Pancreas (tissue), 10 donors: Measurements from ENCODE around the gene JUN. TPM values are rescaled to one million over a fixed set of nuclear protein-coding genes. Genes with fewer than 3 reads are reported as not detected.

Experiments used
- ATAC-seq, 4 donors: fragments of 200-7000 bp; cut with Tn5 transposase; one replicate each; pipeline versions ENCODE4 v1.8.0 to v1.9.1; 2020; ENCODE audit warnings: mild to moderate bottlenecking in 4 of 4, moderate library complexity in 4 of 4
- DNase-seq, 6 donors: peaks; one replicate each; pipeline ENCODE4 v3.0.0-alpha.2; 2020
- FAIRE-seq: peaks from 2 replicates; lab custom pipeline; 2012; peaks lifted over from hg19 to GRCh38; lab: Jason Lieb, UNC
- H3K27ac ChIP-seq, 4 donors: fragments of 200-600 bp; sonication (generic); 1 replicate in 3 of 4; 2 replicates in 1 of 4; pipeline versions ENCODE4 v1.5.0 to v1.8.0; 2020
- H3K27me3 ChIP-seq, 4 donors: fragments of 200-600 bp; one replicate each; pipeline ENCODE4 v1.8.0; 2021
- H3K36me3 ChIP-seq, 3 donors: fragments of 200-600 bp; sonication (generic) in 1 of 3; one replicate each; pipeline versions ENCODE4 v1.5.0 to v1.8.0; 2020 to 2021
- H3K4me1 ChIP-seq, 3 donors: fragments of 200-600 bp; one replicate each; pipeline ENCODE4 v1.8.0; 2021
- H3K4me3 ChIP-seq, 4 donors: fragments of 200-600 bp; sonication (generic) in 2 of 4; one replicate each; pipeline versions ENCODE4 v1.5.0 to v1.8.0; 2020 to 2021
- H3K9me3 ChIP-seq, 4 donors: fragments of 200-600 bp; one replicate each; pipeline ENCODE4 v1.8.0; 2021
- WGBS, 2 donors: extraction: QIAGEN DNeasy Blood & Tissue Kit; methylation state at CpG; one replicate each; pipeline ENCODE4 v1.1.7; 2013; 5-methylcytosine and 5-hydroxymethylcytosine counted together
- intact Hi-C, 3 donors: fragments of 100-400 bp; cut with DNase I; formaldehyde crosslinking; loops; one replicate each; pipeline versions ENCODE4 v1.11.1 to v1.14.2; 2022
- polyA plus RNA-seq, 2 donors: library from polyadenylated mRNA; stranded (reverse); fragments of 200-250 nt; gene quantifications; one replicate each; pipeline ENCODE4 v1.2.3, GENCODE V29; 2013
- total RNA-seq, 6 donors: library from RNA; stranded (reverse); fragmentation: NEBNext Ultra II Directional in 4 of 6; extraction: Animal tissue kit (Norgen Biotek cat#: 25700) in 4 of 6; gene quantifications; one replicate each; pipeline versions ENCODE4 v1.2.1 to v1.2.4, GENCODE V29; 2021 to 2023
- TF ChIP-seq, protein P1 (sequence below), 4 donors: fragments of 200-600 bp; sonication (generic) in 3 of 4; IDR thresholded peaks; one replicate each; pipeline versions ENCODE4 v1.5.0 to v1.8.0; 2021; ENCODE audit warnings: antibody characterized with exemption in 4 of 4
- donor health status: healthy with polysubstance abuse.
- donor health status: DM: no; HTN: no; CAD: no; lungs with moderate emphysema.
- donor health status: DM: no; HTN: no; CAD: no.
- donor health status: control.
- donor health status: control.
- donor health status: Bipolar disorder and iron deficiency.
- donor health status: DM: yes; HTN: yes; CAD: no.
- donor health status: DM: no; HTN: no; CAD: no.
- donor health status: DM: no; HTN: no; CAD: no.
- donor health status: DM: yes; HTN: yes; CAD: no.

Gene JUN
- total and polyA plus RNA-seq, 8 donors: 45.0 to 134 (median 86.2) TPM

DNA sequence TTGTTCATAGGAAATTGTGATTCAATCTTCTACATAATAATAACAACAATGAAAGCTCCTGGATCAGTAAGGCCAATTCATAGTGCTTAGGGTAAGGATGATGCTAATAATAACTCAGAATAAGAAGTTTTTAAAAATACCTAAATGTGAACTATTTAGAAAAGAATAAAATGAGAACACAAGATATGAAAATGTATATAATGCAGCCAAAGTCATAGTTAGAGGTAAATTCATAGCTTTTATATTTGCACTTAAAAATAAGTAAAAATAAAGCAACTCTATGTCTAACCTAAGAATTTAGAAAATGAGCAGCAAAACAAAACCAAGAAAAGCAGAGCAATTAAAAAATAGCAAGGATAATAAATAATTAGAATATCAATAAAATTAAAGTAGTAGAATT lies 43.5 kb upstream of the JUN start:
- no peak for ATAC-seq
- intact Hi-C loops: no loop called here
- no peak for DNase-seq
- TF ChIP-seq, protein P1, sequence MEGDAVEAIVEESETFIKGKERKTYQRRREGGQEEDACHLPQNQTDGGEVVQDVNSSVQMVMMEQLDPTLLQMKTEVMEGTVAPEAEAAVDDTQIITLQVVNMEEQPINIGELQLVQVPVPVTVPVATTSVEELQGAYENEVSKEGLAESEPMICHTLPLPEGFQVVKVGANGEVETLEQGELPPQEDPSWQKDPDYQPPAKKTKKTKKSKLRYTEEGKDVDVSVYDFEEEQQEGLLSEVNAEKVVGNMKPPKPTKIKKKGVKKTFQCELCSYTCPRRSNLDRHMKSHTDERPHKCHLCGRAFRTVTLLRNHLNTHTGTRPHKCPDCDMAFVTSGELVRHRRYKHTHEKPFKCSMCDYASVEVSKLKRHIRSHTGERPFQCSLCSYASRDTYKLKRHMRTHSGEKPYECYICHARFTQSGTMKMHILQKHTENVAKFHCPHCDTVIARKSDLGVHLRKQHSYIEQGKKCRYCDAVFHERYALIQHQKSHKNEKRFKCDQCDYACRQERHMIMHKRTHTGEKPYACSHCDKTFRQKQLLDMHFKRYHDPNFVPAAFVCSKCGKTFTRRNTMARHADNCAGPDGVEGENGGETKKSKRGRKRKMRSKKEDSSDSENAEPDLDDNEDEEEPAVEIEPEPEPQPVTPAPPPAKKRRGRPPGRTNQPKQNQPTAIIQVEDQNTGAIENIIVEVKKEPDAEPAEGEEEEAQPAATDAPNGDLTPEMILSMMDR (IDR thresholded peaks at IDR 0.05): no peak
- no peaks in the 10 kb centered on the region for H3K27me3 ChIP-seq
- H3K4me3 ChIP-seq: no peak overlapping the region
- no peak overlapping the region for H3K27ac ChIP-seq
- no peak for FAIRE-seq
- peaks cover 0 to 7% (median 3%) of the 10 kb centered on the region in 3 donors for H3K4me1 ChIP-seq
- H3K9me3 ChIP-seq: peaks cover 0 to 2% (median 0%) of the 10 kb centered on the region in 4 donors
- no peaks in the 10 kb centered on the region for H3K36me3 ChIP-seq

DNA sequence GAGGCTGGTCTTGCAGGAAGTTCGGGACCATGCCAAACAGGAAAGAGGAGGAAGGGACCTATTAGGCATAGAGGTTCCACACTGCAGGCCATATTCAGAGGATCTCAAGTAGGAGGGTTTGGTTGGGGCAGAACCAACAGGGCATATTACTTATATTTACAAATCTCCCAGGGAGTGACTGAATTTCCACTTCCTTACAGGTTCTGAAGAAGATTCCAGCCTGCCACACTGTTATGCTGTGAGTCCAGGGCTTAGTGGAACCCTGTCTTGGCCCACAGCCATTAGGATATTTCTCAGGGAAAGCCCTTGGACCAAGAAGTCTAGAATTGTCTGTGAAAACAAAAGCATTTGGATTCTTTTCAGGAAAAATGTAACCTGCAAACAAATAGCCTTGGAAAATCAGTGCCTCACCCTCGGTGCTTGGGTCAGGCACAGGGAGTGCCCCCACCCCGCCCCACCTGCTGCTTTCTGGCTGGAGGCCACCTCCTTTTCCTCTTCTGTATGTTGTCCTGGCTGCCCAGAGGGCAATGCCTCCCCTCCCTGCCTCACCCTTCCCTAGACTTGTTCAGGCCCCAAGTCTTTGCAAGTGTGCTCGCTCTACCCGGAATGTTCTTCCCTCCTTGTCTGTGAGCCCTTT lies 41.0 kb upstream of the JUN start:
- no peak overlapping the region for H3K4me3 ChIP-seq
- WGBS, 2 donors: 36 to 39% methylated on average over 5 of the region's 5 CpGs
- H3K4me1 ChIP-seq: peaks cover 0 to 7% (median 3%) of the 10 kb centered on the region in 3 donors
- H3K27me3 ChIP-seq: no peaks in the 10 kb centered on the region
- intact Hi-C loops: no loop called here
- H3K9me3 ChIP-seq: peaks cover 0 to 2% (median 0%) of the 10 kb centered on the region in 4 donors
- FAIRE-seq (no peak), DNase-seq (peak in 4 of 6 donors; percentile 15 to 76 (median 37)), ATAC-seq (peak; percentile 56 to 91 (median 83))
- H3K36me3 ChIP-seq: no peaks in the 10 kb centered on the region
- H3K27ac ChIP-seq: peak overlapping the region in 1 of 4 donors; percentile 37
- TF ChIP-seq, protein P1 (IDR thresholded peaks at IDR 0.05): no peak

DNA sequence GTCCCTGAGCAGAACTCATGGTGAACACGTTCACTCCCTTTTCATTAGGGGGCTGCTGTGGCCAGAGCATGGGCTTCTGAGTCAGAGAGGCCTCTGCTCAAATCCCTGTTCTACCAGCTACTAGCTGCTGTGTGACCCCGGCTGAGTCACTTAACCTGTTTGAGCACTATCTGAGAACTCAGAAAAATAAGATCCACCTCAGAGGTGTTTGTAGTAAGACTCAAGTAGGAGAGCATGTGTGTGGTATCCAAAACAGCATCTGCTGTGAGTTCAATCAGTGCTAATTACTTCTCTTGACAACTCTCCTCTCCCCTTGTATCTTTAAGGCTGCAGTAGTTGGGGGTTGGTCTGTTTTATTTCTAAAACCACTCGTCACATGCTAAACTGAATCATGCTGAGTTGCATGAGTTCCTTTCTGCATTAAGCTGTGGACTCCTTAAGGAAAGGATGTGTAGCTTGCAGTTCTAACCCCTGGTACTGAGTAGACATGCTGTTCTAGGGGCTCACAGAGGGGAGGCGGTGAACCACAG lies 39.7 kb upstream of the JUN start:
- H3K9me3 ChIP-seq: peaks cover 0 to 2% (median 0%) of the 10 kb centered on the region in 4 donors
- no peak overlapping the region for H3K4me3 ChIP-seq
- TF ChIP-seq, protein P1 (IDR thresholded peaks at IDR 0.05): no peak
- H3K4me1 ChIP-seq: peaks cover 0 to 7% (median 3%) of the 10 kb centered on the region in 3 donors
- WGBS, 2 donors: 80 to 84% methylated on average over 4 of the region's 4 CpGs
- H3K36me3 ChIP-seq: no peaks in the 10 kb centered on the region
- no peaks in the 10 kb centered on the region for H3K27me3 ChIP-seq
- no peak for FAIRE-seq
- no peak overlapping the region for H3K27ac ChIP-seq
- intact Hi-C loops: no loop called here
- no peak for DNase-seq
- peak in 2 of 4 donors; percentile 36 to 41 for ATAC-seq

DNA sequence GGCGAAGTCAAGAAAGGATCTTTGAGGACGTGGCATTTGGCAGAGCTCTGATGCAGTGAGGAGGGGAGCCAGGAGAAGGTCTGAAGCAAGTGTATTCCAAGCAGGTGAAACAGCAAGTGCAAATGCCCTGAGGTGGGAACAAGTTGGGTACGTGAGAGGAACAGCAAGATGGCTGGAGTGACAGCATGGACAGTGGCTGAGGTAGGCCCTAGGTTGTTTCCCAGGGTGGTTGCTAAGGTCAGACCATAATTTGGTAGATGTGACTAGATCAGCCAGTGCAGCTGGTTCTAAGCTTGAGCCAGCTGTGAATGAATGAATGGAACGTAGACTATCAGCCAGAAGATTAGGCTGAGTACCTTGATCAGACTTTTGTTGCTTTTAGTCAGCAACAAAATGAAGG lies 37.5 kb upstream of the JUN start:
- intact Hi-C loops: no loop called here
- no peaks in the 10 kb centered on the region for H3K27me3 ChIP-seq
- no peak overlapping the region for H3K27ac ChIP-seq
- DNase-seq: no peak
- H3K4me3 ChIP-seq: no peak overlapping the region
- TF ChIP-seq, protein P1 (IDR thresholded peaks at IDR 0.05): no peak
- H3K36me3 ChIP-seq: no peaks in the 10 kb centered on the region
- H3K9me3 ChIP-seq: no peaks in the 10 kb centered on the region
- peaks cover 0 to 12% (median 3%) of the 10 kb centered on the region in 3 donors for H3K4me1 ChIP-seq
- 75 to 77% methylated on average over 4 of the region's 4 CpGs for WGBS, 2 donors
- ATAC-seq: no peak
- no peak for FAIRE-seq

DNA sequence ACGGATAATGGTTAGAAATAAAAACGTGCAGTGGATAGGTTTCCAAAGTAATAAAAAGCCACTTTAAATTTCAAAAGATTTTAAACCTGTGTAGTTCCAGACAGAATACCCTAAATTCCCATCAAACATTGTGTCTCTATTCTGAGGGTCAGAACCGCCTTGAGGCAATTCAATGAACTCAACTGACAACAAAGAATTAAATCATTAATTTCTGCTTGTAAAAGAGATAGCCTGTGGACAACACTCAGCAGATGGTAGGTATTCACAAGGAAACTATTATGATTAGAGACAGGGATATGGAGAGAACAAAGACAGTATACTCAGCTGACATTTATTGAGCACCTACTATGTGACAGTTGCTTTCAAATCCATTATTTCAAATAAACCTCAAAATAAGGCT lies 35.1 kb upstream of the JUN start:
- FAIRE-seq (no peak), ATAC-seq (no peak), DNase-seq (no peak)
- Histone ChIP-seq H3K27ac (no peak overlapping the region), H3K4me3 (no peak overlapping the region), H3K9me3 (no peaks in the 10 kb centered on the region), H3K4me1 (peaks cover 0 to 6% (median 0%) of the 10 kb centered on the region in 3 donors), H3K36me3 (no peaks in the 10 kb centered on the region), H3K27me3 (no peaks in the 10 kb centered on the region)
- 78 to 82% methylated on average over 3 of the region's 3 CpGs for WGBS, 2 donors
- intact Hi-C loops: no loop called here
- TF ChIP-seq, protein P1 (IDR thresholded peaks at IDR 0.05): no peak
